HEK293 (cell line): Measurements from ENCODE around the gene ZBTB24.
A peak's percentile ranks its signal among the peaks of the same experiment; 100 is the strongest.

Experiments used
- CTCF ChIA-PET: fragments of 350-600 bp; formaldehyde crosslinking; extraction: SDS; loops from one replicate; lab custom pipeline; 2021; ENCODE audit warnings: antibody characterized with exemption; lab: Yijun Ruan, JAX
- POLR2A ChIA-PET: fragments of 300-600 bp; formaldehyde crosslinking; extraction: SDS; loops from one replicate; lab custom pipeline; 2020; ENCODE audit warnings: antibody characterized with exemption, inconsistent platforms; lab: Yijun Ruan, JAX
- H3K27ac ChIP-seq: fragments of 200-500 bp; sonication (Bioruptor generic); 2 replicates; pipeline ENCODE4 v1.5.1; 2014; ENCODE audit warnings: low read depth, low read length, control low read depth, inconsistent platforms; ENCODE audit errors: extremely low read depth
- H3K36me3 ChIP-seq, 2 experiments: fragments of 200-500 bp in 1 of 2; sonication (Bioruptor generic) in 1 of 2; 1 replicate in 1 of 2; 2 replicates in 1 of 2; pipeline ENCODE4 v1.5.1; 2014 to 2017; ENCODE audit warnings: inconsistent platforms in 2 of 2, low read length in 2 of 2; ENCODE audit not compliant: control insufficient read depth in 2 of 2, insufficient read depth in 1 of 2
- H3K4me1 ChIP-seq: fragments of 200-500 bp; sonication (Bioruptor generic); 2 replicates; pipeline ENCODE4 v1.5.1; 2014; ENCODE audit warnings: mild to moderate bottlenecking, low read length, inconsistent platforms; ENCODE audit not compliant: control insufficient read depth, insufficient read depth
- H3K4me3 ChIP-seq: 2 replicates; pipeline ENCODE4 v1.5.1; 2011; ENCODE audit warnings: low read depth, mild to moderate bottlenecking, control low read depth, low read length, moderate library complexity
- H3K9me3 ChIP-seq: fragments of 200-500 bp; sonication (Bioruptor generic); 2 replicates; pipeline ENCODE4 v1.5.1; 2014; ENCODE audit warnings: low read depth, low read length, inconsistent platforms; ENCODE audit not compliant: control insufficient read depth, insufficient read depth
- EGR2 ChIP-seq: fragments of 450-650 bp; formaldehyde crosslinking; IDR thresholded peaks from 2 replicates; pipeline ENCODE4 v1.5.1; 2016; ENCODE audit warnings: low read depth, missing biosample characterization, missing genetic modification characterization
- WT1 ChIP-seq: fragments of 450-650 bp; formaldehyde crosslinking; IDR thresholded peaks from 2 replicates; pipeline ENCODE4 v1.5.1; 2016; ENCODE audit warnings: missing biosample characterization, missing genetic modification characterization
- ZBTB21 ChIP-seq: fragments of 450-650 bp; formaldehyde crosslinking; IDR thresholded peaks from 2 replicates; pipeline ENCODE4 v1.5.1; 2017; ENCODE audit warnings: missing biosample characterization, missing genetic modification characterization
- ZFHX2 ChIP-seq: fragments of 450-650 bp; formaldehyde crosslinking; conservative IDR thresholded peaks from 2 replicates; pipeline ENCODE4 v1.5.1; 2016; ENCODE audit warnings: missing biosample characterization, missing genetic modification characterization
- ZFP37 ChIP-seq: fragments of 450-650 bp; formaldehyde crosslinking; IDR thresholded peaks from 2 replicates; pipeline ENCODE4 v1.5.1; 2016; ENCODE audit warnings: missing biosample characterization, missing genetic modification characterization
- ZIC2 ChIP-seq: fragments of 450-650 bp; formaldehyde crosslinking; IDR thresholded peaks from 2 replicates; pipeline ENCODE4 v1.5.1; 2016; ENCODE audit warnings: missing biosample characterization, missing genetic modification characterization
- ZNF138 ChIP-seq: fragments of 450-650 bp; formaldehyde crosslinking; IDR thresholded peaks from 2 replicates; pipeline ENCODE4 v1.5.1; 2016; ENCODE audit warnings: missing biosample characterization, missing genetic modification characterization, borderline replicate concordance
- ZNF157 ChIP-seq: fragments of 450-650 bp; formaldehyde crosslinking; IDR thresholded peaks from 2 replicates; pipeline ENCODE4 v1.5.1; 2016; ENCODE audit warnings: missing biosample characterization, missing genetic modification characterization
- ZNF23 ChIP-seq: fragments of 450-650 bp; formaldehyde crosslinking; IDR thresholded peaks from 2 replicates; pipeline ENCODE4 v1.5.1; 2016; ENCODE audit warnings: missing biosample characterization, missing genetic modification characterization, borderline replicate concordance
- ZNF24 ChIP-seq: fragments of 450-650 bp; formaldehyde crosslinking; IDR thresholded peaks from 2 replicates; pipeline ENCODE4 v1.5.1; 2016; ENCODE audit warnings: missing biosample characterization, missing genetic modification characterization
- ZNF416 ChIP-seq: fragments of 450-650 bp; formaldehyde crosslinking; IDR thresholded peaks from 2 replicates; pipeline ENCODE4 v1.5.1; 2016; ENCODE audit warnings: missing biosample characterization, missing genetic modification characterization
- ZNF514 ChIP-seq: fragments of 450-650 bp; formaldehyde crosslinking; IDR thresholded peaks from 2 replicates; pipeline ENCODE4 v1.5.1; 2016; ENCODE audit warnings: missing biosample characterization, missing genetic modification characterization
- ZNF529 ChIP-seq: fragments of 450-650 bp; formaldehyde crosslinking; IDR thresholded peaks from 2 replicates; pipeline ENCODE4 v1.5.1; 2017; ENCODE audit warnings: missing genetic modification characterization, missing biosample characterization; ENCODE audit not compliant: insufficient replicate concordance
- ZNF596 ChIP-seq: fragments of 450-650 bp; IDR thresholded peaks from 2 replicates; pipeline ENCODE4 v1.5.0; 2018; ENCODE audit warnings: missing biosample characterization, mild to moderate bottlenecking, missing genetic modification characterization, moderate library complexity
- ZNF610 ChIP-seq: fragments of 450-650 bp; formaldehyde crosslinking; IDR thresholded peaks from 2 replicates; pipeline ENCODE4 v1.5.1; 2016; ENCODE audit warnings: missing biosample characterization, missing genetic modification characterization, borderline replicate concordance
- ZNF660 ChIP-seq: fragments of 450-650 bp; IDR thresholded peaks from 2 replicates; pipeline ENCODE4 v1.5.1; 2018; ENCODE audit warnings: missing biosample characterization, mild to moderate bottlenecking, missing genetic modification characterization
- ZNF785 ChIP-seq: fragments of 450-650 bp; formaldehyde crosslinking; IDR thresholded peaks from 2 replicates; pipeline ENCODE4 v1.5.1; 2016; ENCODE audit warnings: missing biosample characterization, missing genetic modification characterization
- ZNF843 ChIP-seq: fragments of 450-650 bp; formaldehyde crosslinking; IDR thresholded peaks from 2 replicates; pipeline ENCODE4 v1.5.1; 2016; ENCODE audit warnings: missing biosample characterization, missing genetic modification characterization
- TF ChIP-seq, protein P1 (sequence below): fragments of 450-650 bp; formaldehyde crosslinking; IDR thresholded peaks from 2 replicates; pipeline ENCODE4 v1.5.1; 2016; ENCODE audit warnings: missing biosample characterization, missing genetic modification characterization
- TF ChIP-seq, protein P2 (sequence below): fragments of 450-650 bp; formaldehyde crosslinking; conservative IDR thresholded peaks from 2 replicates; pipeline ENCODE4 v1.5.1; 2016; ENCODE audit warnings: low read depth, missing biosample characterization, missing genetic modification characterization
- TF ChIP-seq, protein P3 (sequence below): fragments of 450-650 bp; formaldehyde crosslinking; IDR thresholded peaks from 2 replicates; pipeline ENCODE4 v1.5.1; 2017; ENCODE audit warnings: missing biosample characterization, mild to moderate bottlenecking, missing genetic modification characterization, moderate library complexity
- TF ChIP-seq, protein P4 (sequence below): fragments of 450-650 bp; formaldehyde crosslinking; IDR thresholded peaks from 2 replicates; pipeline ENCODE4 v1.5.1; 2017; ENCODE audit warnings: missing biosample characterization, missing genetic modification characterization

The ZBTB24 gene

DNA sequence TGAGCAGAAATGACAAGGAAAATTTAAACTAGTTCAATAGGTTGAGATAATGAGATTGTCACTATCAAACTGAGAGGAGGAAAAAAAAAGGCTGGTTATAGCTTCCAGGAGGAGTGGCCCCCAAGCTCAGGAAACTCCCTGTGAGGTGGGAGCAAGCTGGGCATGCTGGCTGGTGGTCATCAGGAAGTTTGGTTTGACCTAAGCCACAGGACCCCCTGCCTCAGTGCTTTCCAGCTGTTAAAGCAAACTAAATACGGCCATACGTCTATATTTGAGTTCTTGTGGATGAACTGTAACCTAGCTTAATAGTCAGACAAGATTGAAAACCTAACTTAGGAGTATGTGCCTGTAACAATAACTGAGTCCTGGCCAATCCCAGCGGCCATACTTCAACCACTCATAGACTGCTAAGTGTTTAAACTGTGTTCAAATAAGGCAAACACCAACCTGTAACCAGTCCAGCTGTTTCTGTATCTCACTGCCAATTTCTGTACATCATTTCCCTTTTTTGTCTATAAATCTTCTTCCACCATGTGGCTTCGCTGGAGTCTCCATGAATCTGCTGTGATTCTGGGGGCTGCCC, 24.6 kb upstream of the ZBTB24 start:
- ChIA-PET POLR2A (no interaction called here), CTCF (interaction anchor here (0.6 to 1.3 kb wide), 3 partner anchors 21 to 1803 kb away, joined by 3 to 4 read pairs (median 3); no protein-coding TSS in a partner anchor)
- Histone ChIP-seq H3K36me3 (no peaks in the 10 kb centered on the region), H3K4me3 (no peak overlapping the region), H3K9me3 (no peaks in the 10 kb centered on the region), H3K4me1 (no peaks in the 10 kb centered on the region), H3K27ac (no peak overlapping the region)
- TF ChIP-seq ZNF138 (tag by site-specific recombination) (no peak), ZNF785 (tag by site-specific recombination) (no peak), ZIC2 (tag by site-specific recombination) (peak; percentile 67), ZNF416 (tag by site-specific recombination) (no peak), ZNF529 (no peak), ZNF610 (tag by site-specific recombination) (no peak), ZNF157 (no peak), ZFP37 (no peak)

DNA sequence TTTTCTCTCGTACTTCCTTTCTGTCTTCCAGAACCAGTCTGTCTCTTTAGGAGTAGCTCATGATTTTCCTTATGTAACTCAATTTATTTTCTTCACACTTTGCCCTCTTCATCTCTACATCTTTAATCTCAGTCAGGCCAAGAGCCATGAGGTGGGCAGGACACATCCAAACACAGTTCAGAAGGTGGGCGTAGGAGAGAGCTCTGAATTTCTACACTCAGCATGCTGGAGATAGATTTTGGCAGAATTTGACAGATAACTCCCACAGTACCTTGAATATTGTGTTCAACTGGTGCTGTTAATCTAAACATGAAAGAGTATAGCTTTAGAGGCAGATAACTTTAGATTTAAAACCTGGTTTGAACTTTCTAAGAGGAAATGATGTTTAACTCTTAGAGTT, 23.8 kb upstream of the ZBTB24 start:
- no peak overlapping the region for H3K4me3 ChIP-seq
- no peaks in the 10 kb centered on the region for H3K36me3 ChIP-seq
- H3K9me3 ChIP-seq = no peaks in the 10 kb centered on the region
- TF ChIP-seq EGR2 (tag by site-specific recombination) = peak; percentile 46; the same call in 1 of the 2 replicates
- TF ChIP-seq ZFHX2 (tag by site-specific recombination) = 0 out of 2 replicates have a peak, but pooled peaks have one; percentile 5
- TF ChIP-seq, protein P1, sequence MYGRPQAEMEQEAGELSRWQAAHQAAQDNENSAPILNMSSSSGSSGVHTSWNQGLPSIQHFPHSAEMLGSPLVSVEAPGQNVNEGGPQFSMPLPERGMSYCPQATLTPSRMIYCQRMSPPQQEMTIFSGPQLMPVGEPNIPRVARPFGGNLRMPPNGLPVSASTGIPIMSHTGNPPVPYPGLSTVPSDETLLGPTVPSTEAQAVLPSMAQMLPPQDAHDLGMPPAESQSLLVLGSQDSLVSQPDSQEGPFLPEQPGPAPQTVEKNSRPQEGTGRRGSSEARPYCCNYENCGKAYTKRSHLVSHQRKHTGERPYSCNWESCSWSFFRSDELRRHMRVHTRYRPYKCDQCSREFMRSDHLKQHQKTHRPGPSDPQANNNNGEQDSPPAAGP (tag by site-specific recombination) = no peak
- H3K4me1 ChIP-seq = no peaks in the 10 kb centered on the region
- no peak overlapping the region for H3K27ac ChIP-seq
- ChIA-PET POLR2A (no interaction called here), CTCF (no interaction called here)

DNA sequence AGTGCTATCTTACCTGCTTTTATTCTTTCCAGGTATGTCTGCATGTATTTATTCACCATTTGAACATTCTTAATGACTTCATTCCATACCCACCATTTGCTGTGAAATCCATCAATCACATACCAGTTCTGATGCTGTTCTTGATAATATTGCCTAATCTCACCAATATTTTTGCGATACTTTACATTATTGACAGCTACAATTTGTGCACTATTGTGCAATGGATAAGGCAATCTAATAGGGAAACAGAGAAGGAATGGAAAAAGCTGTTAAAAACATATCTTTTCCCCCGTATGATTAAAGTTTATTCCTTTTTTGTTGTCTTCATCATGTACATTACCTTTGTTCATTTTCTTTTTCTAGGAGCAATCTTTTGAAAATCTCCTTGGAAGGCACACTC, 23.3 kb upstream of the ZBTB24 start:
- no peaks in the 10 kb centered on the region for H3K36me3 ChIP-seq
- no peaks in the 10 kb centered on the region for H3K4me1 ChIP-seq
- H3K4me3 ChIP-seq = no peak overlapping the region
- ChIA-PET CTCF (no interaction called here), POLR2A (no interaction called here)
- H3K27ac ChIP-seq = no peak overlapping the region
- H3K9me3 ChIP-seq = no peaks in the 10 kb centered on the region
- TF ChIP-seq ZBTB21 (no peak), ZNF23 (tag by site-specific recombination) (no peak), WT1 (tag by site-specific recombination) (no peak), ZNF660 (tag by site-specific recombination) (no peak), ZNF514 (no peak), ZNF24 (no peak), ZNF596 (tag by site-specific recombination) (no peak), ZNF843 (tag by site-specific recombination) (no peak)
- TF ChIP-seq, protein P2, sequence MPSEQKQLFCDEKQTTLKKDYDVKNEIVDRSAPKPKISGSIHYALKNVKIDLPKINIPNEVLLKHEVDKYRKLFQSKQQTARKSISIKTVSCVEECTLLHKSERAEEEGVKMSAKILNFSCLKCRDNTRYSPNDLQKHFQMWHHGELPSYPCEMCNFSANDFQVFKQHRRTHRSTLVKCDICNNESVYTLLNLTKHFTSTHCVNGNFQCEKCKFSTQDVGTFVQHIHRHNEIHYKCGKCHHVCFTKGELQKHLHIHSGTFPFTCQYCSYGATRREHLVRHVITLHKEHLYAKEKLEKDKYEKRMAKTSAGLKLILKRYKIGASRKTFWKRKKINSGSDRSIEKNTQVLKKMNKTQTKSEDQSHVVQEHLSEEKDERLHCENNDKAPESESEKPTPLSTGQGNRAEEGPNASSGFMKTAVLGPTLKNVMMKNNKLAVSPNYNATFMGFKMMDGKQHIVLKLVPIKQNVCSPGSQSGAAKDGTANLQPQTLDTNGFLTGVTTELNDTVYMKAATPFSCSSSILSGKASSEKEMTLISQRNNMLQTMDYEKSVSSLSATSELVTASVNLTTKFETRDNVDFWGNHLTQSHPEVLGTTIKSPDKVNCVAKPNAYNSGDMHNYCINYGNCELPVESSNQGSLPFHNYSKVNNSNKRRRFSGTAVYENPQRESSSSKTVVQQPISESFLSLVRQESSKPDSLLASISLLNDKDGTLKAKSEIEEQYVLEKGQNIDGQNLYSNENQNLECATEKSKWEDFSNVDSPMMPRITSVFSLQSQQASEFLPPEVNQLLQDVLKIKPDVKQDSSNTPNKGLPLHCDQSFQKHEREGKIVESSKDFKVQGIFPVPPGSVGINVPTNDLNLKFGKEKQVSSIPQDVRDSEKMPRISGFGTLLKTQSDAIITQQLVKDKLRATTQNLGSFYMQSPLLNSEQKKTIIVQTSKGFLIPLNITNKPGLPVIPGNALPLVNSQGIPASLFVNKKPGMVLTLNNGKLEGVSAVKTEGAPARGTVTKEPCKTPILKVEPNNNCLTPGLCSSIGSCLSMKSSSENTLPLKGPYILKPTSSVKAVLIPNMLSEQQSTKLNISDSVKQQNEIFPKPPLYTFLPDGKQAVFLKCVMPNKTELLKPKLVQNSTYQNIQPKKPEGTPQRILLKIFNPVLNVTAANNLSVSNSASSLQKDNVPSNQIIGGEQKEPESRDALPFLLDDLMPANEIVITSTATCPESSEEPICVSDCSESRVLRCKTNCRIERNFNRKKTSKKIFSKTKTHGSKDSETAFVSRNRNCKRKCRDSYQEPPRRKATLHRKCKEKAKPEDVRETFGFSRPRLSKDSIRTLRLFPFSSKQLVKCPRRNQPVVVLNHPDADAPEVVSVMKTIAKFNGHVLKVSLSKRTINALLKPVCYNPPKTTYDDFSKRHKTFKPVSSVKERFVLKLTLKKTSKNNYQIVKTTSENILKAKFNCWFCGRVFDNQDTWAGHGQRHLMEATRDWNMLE = no peak
- TF ChIP-seq, protein P3, sequence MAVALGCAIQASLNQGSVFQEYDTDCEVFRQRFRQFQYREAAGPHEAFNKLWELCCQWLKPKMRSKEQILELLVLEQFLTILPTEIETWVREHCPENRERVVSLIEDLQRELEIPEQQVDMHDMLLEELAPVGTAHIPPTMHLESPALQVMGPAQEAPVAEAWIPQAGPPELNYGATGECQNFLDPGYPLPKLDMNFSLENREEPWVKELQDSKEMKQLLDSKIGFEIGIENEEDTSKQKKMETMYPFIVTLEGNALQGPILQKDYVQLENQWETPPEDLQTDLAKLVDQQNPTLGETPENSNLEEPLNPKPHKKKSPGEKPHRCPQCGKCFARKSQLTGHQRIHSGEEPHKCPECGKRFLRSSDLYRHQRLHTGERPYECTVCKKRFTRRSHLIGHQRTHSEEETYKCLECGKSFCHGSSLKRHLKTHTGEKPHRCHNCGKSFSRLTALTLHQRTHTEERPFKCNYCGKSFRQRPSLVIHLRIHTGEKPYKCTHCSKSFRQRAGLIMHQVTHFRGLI (tag by site-specific recombination) = no peak
- TF ChIP-seq, protein P4, sequence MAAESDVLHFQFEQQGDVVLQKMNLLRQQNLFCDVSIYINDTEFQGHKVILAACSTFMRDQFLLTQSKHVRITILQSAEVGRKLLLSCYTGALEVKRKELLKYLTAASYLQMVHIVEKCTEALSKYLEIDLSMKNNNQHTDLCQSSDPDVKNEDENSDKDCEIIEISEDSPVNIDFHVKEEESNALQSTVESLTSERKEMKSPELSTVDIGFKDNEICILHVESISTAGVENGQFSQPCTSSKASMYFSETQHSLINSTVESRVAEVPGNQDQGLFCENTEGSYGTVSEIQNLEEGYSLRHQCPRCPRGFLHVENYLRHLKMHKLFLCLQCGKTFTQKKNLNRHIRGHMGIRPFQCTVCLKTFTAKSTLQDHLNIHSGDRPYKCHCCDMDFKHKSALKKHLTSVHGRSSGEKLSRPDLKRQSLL (tag by site-specific recombination) = no peak
